ENCODE results near the gene RBFOX2.

- TF ChIP-seq CTCF (IDR thresholded peaks at IDR 0.05; ENCODE audit: low read depth, low read length), result no peak
- TF ChIP-seq POLR2A (IDR thresholded peaks at IDR 0.05; ENCODE audit: extremely low read depth, insufficient read length), result no peak
- TF ChIP-seq MAX (IDR thresholded peaks at IDR 0.05; ENCODE audit: low read depth, low read length), result no peak
Measured at GRCh38 chr22:35917651-35918050, 111.0 kb downstream of the RBFOX2 start.
